AG10803 (cell line): ENCODE measurements around the gene VOPP1.
A peak's percentile ranks its signal among the peaks of the same experiment; 100 is the strongest.
"Not testable (repeated sequence)": the region's sequence is repeated elsewhere in the genome, so short reads cannot be mapped to it uniquely, and the experiment has no call there.

ENCODE experiments used
- DNase-seq: peaks from one replicate; pipeline ENCODE4 v3.0.0; 2010; ENCODE audit warnings: low read depth
- H3K4me3 ChIP-seq: 2 replicates; pipeline ENCODE4 v1.5.1; 2011; ENCODE audit warnings: mild to moderate bottlenecking, low read length, control low read depth
- CTCF ChIP-seq: conservative IDR thresholded peaks from 2 replicates; pipeline ENCODE4 v1.5.1; 2011; ENCODE audit warnings: mild to moderate bottlenecking, low read length, control low read depth, inconsistent platforms

Gene VOPP1

DNA sequence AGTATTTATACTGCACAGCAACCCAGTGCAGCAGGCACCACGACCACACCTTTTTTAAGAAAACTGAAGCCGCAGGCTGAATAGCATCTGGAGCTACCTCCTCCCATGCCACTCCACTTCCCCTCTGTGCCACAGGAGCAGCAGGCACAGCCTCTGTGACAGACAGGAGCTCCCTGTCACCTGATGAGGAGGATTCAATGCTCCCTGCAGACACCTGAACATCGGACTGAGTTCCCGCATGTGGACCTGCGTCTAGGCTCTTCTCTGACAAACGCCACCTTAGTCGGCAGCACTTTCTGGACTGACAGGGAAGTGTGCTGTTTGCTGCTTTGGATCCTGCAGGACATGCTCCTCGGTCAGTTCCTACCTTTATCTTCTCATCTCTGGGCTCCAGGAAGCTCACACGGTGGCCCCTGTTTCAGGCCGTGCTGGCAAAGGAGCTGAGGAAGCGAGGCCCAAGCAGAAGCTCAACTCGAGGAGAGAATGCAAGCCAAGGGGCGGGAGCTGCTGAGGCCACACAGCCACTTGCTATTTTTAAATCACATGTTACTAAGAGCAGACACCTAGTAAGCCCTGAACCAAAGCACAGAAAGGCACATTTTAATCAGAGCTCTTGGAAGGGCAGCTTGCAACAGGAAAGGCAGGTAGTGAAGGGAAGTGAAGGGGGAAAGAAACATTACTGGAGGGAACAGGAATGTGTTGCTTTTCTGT, 56.6 kb downstream of the VOPP1 start:
- DNase-seq = no peak
- H3K4me3 ChIP-seq = no peak overlapping the region
- TF ChIP-seq CTCF = no peak

DNA sequence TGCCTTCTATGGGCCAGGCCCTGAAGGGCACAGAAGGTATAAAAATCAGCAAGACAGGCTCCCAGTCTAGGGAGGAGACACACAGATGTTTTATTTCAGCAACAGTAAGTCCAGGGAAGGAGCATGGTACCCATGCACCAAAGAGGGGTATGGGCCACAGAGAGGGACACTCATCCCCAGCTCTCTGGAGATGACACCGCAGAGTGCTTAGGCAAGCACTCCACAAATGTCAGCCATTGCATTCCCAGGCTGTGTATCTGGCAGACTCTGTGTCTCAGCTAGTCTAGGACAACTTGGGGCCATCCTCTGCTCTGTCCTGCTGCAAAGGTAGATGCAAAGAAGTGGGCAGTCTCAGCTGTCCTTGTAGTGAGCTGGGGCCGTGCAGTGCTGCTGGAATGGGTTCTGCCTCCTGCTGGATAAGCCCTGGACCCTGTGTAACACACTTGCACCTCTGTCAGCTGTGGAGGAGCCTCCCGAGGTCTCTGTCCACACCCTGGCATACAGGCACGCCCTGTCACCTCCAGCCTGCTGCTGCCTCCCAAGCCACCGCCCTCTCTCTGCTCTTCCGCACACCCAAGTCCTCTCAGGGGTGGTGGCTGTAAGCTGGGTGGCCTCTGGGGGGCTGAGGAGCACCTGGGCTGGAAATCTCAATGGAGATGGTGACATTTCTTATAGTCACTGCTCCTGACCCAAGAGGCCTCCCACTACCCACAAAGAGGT, 57.6 kb downstream of the VOPP1 start:
- DNase-seq = no peak
- TF ChIP-seq CTCF = no peak
- H3K4me3 ChIP-seq = no peak overlapping the region

GRCh38 chr7:55513868-55514267, 58.4 kb downstream of the VOPP1 start:
- no peak for DNase-seq
- H3K4me3 ChIP-seq = no peak overlapping the region
- no peak for TF ChIP-seq CTCF

DNA sequence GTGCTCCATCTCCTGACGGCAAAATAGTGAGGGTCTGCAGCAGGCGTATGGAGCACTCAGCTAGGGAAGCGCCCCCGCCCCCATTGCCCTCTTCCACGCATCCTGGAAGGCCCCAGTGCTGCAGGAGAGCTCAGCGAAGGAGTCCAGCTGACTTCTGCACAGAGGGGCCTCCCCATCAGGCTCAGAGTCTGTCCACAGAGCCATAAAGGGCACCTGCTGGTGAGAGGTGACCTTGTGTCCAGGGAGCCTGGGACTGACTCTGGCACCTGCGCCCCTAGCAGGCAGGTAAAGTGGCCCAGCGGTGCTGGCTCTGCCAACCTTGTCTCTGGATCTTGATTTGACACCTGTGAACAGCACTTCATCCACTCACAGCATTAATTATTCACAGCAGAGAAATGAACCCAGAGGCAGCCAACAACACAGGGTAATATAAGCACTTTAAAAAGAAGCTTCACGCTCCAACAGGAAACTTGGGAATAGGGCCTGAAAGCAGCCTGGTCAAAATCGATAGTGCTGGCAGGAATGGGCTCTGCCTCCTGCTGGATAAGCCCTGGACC, 59.6 kb downstream of the VOPP1 start:
- TF ChIP-seq CTCF = no peak
- DNase-seq = no peak
- no peak overlapping the region for H3K4me3 ChIP-seq

DNA sequence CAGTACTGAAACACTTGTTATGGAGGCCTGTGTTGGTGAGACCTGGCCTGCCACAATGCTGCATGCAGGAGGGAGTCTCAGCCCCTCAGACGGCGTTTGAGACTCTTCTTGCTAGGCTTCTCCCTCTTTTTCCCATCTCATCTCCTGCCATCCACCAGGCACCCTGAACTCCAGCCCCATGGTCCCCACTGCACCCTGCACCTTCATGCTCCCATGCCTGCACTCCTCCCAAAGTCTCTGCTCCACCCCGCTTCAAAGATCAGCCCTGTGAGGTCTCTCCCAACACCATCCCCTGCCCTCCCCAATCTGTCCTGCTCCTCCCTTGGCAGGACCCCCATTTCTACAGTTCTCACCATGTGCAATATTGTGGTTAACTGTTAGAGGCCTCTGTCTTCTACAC, 61.7 kb downstream of the VOPP1 start:
- no peak for DNase-seq
- H3K4me3 ChIP-seq = no peak overlapping the region
- TF ChIP-seq CTCF = no peak

GRCh38 chr7:55510206-55510605, 62.1 kb downstream of the VOPP1 start:
- not testable (repeated sequence) for H3K4me3 ChIP-seq, DNase-seq

GRCh38 chr7:55509322-55509721, 63.0 kb downstream of the VOPP1 start:
- TF ChIP-seq CTCF = no peak
- H3K4me3 ChIP-seq = no peak overlapping the region
- peak; percentile 68 for DNase-seq
